GM23248 (cell line): Measurements from ENCODE around the gene TECTA.

Experiments used
- EZH2 ChIP-seq: fragments of 200-600 bp; sonication (generic); IDR thresholded peaks from 2 replicates; pipeline ENCODE4 v1.6.1; 2018; ENCODE audit warnings: antibody characterized with exemption, mild to moderate bottlenecking; ENCODE audit not compliant: insufficient read depth, poor library complexity, severe bottlenecking
- EZH2phosphoT487 ChIP-seq: fragments of 200-600 bp; sonication (generic); IDR thresholded peaks from 2 replicates; pipeline ENCODE4 v1.6.1; 2018; ENCODE audit warnings: antibody characterized with exemption, moderate library complexity, mild to moderate bottlenecking, low read depth; ENCODE audit not compliant: insufficient read depth

DNA sequence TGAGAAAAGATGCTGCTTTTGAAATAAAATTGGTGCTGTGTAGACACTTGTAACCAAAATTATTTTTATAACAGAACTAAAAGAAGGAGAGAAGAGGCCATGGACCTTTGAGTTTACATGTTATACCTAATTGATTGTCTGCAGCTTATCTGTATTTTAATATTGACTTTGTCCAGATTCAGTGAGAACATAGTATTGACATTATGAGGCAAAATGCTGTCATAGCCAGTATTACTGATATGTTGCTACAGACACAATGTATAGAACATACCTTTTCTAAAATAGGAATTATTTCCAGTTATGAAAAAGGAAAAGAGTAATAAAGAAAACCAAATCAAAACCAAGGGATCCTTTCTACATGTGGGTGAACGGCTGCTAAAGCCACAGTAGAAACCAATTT is 11.5 kb upstream of the TECTA start:
- no peak for TF ChIP-seq EZH2
- no peak for TF ChIP-seq EZH2phosphoT487
